Peyer's patch (tissue), 4 donors: ENCODE data around the gene HPSE2.

Source experiments
- CTCF ChIP-seq, 6 experiments: fragments of 450-650 bp in 4 of 6; fragments of 200-600 bp in 2 of 6; sonication (generic) in 1 of 6; IDR thresholded peaks; one replicate each; pipeline ENCODE4 v1.5.1; 2017 to 2019; ENCODE audit warnings: antibody characterized with exemption in 6 of 6, mild to moderate bottlenecking in 3 of 6, moderate library complexity in 1 of 6
- POLR2A ChIP-seq, 2 donors: fragments of 450-650 bp; IDR thresholded peaks; one replicate each; pipeline ENCODE4 v1.5.1; 2017; ENCODE audit warnings: antibody characterized with exemption in 2 of 2, mild to moderate bottlenecking in 2 of 2, moderate library complexity in 2 of 2

- TF ChIP-seq CTCF (IDR thresholded peaks at IDR 0.05) = no peak
- TF ChIP-seq POLR2A (IDR thresholded peaks at IDR 0.05) = no peak
These were observed 764.8 kb downstream of the HPSE2 start for GRCh38 chr10:98470850-98471249.
